HG02885 (cell line): Measurements from ENCODE around the gene FIBIN.
"Not testable (repeated sequence)": the region's sequence is repeated elsewhere in the genome, so short reads cannot be mapped to it uniquely, and the experiment has no call there.

ENCODE experiments used
- ATAC-seq: cut with Tn5 transposase; IDR thresholded peaks from one replicate; pipeline ENCODE4 v1.9.1; 2021; ENCODE audit warnings: mild to moderate bottlenecking; ENCODE audit not compliant: unreplicated experiment, poor library complexity

Gene FIBIN

DNA sequence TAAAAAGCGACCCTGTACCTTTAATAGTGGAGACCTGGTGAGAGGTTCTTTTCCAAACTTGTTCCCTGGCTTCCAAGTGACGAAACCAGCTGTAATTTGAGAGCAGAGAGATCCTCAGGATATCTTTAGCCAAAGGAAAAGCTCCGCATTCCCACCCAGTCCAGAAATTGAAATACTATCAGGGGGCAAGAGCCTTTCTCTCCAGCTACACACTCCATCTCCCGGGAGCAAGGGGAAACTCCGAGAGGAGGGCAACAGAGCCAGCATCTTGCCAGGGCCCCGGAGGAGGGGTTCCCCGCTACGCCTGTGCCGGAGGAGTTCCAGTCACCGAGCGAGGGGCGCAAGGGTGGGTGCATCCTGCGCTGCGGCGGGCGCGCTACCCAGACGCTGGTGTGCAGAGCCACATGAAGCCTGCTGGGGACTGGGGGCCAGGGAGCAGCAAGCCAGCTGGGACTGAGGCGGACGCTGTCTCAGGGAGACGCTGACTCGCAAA lies at the start of gene FIBIN:
TSS of gene FIBIN (plus strand) at position 148 of the 493 bp plus-strand sequence. CDS start 415 bp downstream, outside the sequence.
- ATAC-seq, result no peak

DNA sequence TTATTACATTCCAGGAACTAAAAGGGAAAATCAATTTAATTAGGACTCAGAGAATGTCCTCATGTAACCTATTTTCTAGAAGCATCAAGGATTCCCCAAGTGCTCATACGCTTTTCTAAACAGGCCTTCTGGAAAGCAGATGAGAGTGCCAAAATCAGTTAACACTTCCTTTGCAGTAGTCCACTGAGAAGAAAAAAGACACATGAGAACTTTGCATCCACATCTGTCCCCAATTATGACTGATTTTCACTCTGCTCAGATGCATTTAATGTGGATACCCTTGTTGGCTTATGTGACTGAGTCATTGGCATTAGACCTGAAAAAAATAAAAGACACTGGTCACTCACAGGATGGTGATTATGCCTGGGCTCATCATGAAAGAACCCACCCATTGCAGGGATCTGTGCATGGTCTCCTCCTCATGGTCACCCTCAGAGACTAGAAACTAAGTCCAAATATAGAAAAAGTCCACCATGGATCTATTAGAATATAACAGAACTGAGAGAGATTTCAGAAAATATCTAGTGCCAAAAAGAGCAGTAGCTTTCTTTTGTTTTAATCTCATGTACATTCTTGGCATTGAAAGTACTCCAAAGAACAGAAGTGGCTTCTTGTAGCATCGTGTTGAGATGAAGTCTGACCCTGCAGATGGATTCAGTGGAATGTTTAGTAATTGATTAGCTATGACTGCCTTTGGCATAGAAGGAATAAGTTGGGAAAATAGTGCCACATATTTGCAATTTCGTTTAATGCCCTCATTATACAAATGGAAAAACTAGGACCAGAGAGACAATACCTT lies 48.8 kb upstream of the FIBIN start:
- no peak for ATAC-seq

DNA sequence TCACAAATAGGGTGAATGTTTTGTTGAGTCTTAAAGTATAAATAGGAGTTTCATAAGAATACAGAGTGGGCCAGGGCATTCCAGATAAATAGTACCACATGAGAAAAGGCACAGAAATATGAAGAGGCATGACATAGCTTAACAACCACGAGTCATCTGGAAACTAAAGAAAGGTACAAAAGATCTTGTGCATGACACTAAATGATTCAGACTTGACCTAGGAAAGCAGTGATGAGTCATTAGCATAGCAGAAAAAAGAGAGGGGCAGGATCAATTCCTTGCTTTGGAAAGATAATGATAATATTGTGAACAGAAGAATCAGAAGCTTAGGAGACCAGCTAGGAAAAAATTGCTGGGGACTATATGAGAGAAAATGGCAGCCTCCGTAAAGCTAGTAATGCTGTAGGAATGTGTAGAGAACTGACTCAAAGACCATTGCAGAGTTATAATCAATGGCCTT lies 47.6 kb upstream of the FIBIN start:
- ATAC-seq, result no peak

DNA sequence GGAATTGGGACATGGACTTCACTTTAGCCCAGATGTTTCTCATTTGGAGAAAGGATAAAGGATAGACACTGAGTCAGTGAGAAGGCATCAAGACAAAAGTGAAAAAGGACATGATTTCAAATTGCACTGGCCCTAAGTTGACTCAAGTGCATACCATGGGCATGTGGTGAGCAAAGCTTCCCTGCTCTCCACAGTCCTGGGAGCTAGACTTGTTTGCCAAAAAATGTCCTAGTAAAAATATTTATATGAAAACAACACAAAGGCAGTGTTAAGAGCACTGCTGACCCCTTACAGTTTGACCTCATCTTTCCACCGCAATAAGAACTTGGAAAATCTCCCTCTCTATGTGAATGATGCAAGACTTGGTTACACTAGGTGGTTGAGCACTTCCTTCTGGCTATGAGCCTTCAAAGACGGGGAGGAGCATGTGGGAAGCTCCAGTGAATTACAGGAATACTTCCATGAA lies 46.5 kb upstream of the FIBIN start:
- ATAC-seq, result no peak

DNA sequence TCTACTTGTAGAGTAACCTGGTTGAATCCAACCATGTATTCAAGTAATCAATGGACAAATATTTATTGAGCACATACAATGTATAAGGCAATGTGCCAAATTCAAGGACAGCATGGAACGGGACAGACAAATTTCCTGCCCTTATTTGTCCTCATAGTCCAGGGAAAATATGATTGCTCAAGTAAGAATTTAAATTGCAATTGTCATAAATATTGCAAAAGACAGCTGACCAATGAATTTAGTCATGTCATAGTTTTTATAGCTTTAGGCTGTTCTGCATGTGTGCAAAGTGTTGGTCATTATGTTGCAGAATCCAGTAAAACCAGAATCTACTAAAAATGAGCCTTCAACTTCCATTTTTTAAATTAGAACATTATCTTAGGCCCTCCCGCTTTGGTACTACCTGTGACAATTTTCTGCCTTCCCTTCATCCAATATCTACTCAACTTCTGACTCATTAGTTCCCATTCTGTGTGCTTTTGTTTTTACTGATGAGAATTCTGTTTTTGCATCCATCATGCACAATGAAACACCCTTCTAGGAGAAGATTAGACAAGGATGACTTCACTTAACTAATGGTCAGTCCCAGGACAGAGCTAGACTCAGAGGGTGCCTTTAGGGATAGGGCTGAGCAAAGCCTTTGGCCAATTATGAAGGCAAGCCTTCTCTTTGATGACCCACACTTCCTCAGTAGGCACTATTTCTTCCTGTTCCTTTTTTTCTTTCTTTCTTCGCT lies 45.8 kb upstream of the FIBIN start:
- no peak for ATAC-seq

DNA sequence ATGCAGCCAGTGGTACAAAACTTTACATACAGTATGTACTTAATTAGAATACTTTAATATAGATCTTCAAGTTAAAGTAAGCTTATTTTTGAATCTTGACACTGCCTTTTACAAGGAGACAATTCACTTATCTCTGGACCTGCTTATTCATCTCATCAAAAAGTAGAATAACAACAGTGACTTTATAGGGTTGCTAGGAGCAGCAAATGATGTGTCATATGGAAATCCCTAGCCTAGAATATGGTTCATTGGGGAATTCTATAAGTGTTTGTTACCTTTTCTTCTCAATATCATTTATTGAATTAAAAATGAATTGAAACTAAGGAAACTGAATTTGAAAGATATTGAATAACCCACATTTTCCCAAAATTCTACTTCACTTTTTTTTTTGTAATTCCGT lies 45.0 kb upstream of the FIBIN start:
- no peak for ATAC-seq

DNA sequence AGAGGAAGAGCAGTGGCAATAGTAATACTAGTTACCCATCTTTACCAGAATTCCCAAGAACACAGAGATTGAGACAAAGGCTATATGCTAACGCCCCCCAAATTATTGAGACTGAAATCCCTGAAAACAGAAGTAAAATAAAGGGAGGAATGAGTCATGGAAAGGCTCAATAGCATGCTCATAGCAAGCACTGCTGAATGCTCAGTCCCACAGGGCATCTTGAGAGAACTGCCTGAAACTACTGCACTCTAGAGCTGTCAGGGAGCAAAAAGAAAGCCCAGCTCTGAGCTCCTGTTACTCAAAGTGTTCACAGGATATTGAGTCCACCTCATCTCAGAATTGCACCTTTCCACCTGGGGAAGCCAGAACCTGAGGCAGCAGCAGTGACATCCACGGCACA lies 44.1 kb upstream of the FIBIN start:
- ATAC-seq, result no peak

DNA sequence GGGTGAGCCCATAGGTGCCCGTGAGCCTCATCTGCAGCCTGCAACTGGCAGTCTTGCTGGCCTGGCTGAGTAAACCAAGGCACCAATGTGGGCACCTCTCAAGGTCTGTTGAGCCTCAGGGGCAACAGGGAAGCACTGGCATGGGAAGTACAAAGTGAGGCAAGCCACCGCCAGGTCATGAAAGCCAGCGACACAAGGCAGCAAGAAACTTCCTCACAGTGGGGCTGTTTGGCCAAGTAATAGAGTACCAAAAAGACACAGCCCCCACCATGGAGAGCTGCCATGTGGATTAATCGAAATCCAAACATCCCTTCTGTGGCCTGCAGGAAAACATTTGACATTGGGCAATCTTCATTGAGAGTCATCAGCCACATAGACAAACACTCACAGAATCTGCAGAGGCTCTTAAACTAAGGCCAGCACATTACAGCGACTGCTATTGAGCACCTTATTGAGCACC lies 43.6 kb upstream of the FIBIN start:
- no peak for ATAC-seq

DNA sequence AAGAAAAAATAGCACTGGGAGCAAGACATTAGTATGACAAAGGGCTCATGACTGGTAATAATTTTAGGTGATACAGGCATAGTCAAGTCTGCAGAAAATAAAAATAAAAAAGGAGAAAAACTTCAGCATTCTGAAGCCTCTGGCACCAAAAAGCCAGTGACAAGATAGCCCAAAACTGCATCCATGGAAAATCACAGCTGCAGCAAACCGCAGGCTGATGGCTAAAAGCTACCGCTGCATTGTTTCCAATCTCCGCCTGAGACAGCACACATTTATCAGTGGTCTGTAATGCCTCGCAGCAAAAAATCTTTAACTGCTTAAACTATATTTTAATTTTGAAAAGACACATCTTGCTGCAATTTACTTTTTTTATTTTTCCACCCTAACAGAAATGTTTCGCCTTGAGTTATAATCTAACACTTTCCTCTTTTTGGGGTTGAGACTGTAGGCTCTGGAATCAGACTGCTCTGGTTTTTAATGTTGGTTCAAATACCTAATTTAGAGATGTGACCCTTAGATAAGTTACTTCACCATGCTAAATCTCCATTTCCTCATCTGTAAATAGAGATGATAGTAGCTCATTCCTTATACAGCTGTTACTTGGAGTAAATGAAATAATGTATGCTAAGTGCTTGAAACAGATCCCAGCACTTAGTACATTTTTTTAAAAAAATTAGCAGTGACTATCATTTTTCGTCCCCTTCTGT lies 42.0 kb upstream of the FIBIN start:
- no peak for ATAC-seq

DNA sequence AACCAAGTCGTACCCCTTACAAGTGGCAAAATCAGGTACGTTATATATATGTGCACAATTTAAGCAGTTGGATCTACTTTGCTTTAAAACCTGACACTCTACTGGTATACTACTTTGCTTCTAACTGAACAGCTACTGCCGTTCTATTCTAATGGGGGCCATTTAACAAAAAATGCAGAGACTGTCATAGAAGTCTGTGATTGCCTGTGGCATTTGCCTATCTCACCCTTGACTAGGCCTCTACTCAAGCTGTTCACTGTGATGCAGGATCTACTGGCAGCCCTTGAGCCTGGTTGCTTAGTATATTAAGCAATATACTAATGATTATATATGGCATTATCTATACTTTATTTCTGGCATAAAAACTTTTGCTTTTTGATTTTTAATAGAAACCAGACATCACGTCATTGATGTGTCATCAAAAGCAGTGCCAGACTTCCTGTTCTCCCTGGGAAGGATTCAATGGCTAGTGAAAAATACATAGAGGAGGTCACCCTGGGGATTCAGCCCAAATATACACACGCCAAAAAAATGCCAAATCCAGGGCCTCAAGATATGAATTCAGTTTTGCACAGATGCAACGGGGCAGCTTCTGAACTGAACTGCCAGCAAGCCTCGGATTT lies 40.0 kb upstream of the FIBIN start:
- ATAC-seq, result no peak

DNA sequence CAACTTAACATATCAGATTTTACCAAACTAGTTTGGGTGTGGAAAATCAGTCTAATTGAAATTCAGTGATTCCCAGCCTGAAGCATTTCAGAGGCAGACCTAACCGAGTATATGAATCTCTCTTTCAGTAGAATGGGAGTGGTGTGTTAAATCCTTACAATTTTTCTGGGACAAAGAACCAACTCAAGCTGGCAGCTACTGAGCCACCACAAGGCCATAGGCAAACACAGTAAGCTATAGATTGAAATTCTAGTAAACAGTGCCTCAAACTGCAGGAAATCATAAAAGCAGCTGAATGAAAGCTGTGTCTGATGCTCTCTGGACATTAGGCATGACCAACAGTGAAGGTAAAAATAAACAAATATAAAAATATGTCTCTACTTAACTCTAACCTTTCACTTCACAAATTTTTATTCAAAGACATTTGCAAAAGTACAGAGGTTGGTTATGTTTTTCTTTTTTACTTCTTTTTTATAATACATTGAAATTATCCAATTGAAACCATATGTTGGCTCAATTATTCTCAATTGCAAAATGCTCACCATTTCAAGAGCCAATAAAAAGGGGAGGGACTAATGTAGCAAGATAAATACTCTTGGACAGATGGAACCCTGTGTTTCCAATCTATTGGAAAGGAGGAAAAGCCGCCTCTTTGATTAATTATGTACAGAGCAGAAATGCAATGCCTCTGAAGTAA lies 35.8 kb upstream of the FIBIN start:
- ATAC-seq, result no peak

DNA sequence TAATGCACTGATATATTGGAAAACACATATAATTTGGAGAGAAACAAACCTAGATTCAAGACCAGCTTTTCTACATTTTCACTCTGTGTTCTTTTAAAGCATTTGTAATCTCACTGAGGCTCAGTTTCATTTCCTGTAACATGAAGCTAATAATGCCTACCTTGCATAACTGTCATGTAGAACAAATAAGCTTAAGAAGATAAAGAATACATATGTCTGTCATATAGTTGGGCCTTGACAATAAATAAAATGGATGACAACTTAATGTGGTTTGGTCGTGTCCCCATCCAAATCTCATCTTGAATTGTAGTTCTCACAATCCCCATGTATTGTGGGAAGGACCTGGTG lies 35.2 kb upstream of the FIBIN start:
- no peak for ATAC-seq

DNA sequence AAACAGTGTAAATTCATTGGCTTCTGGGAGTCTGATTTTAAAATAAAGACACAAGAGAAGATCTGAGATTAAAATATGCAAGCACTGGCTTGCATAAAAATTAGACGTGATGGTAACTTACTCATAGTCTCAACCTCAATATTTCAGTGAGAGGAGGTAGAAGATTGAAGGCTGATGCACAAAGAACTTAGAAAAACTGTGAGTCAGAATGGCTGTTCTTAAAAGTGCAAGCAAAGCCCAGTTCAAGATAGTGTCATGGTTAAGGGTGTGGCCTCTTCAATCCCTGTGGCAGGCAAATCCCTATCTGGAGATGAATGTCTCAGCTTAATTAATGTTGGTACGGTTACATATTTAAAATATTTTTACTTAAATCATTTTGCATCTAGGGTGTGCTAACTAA lies 33.6 kb upstream of the FIBIN start:
- no peak for ATAC-seq

DNA sequence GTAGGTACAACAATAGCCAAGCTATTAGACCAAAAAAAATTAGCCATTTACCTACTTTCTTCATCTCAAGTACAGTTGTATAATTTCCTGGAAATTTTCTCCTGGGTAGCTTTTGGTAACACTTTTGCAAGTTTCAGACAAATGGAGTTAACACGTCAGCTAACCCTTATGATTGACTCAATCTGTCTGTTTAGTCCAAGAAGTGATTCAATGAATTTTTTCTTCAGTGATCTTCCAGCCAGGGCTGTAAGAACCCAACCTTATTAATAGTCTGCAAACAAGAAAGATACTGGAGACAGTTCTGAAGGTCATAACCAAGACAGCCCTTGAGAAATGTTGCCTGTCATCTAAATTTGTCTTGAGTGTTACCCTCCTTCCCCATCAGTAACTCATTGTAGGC lies 30.1 kb upstream of the FIBIN start:
- no peak for ATAC-seq

DNA sequence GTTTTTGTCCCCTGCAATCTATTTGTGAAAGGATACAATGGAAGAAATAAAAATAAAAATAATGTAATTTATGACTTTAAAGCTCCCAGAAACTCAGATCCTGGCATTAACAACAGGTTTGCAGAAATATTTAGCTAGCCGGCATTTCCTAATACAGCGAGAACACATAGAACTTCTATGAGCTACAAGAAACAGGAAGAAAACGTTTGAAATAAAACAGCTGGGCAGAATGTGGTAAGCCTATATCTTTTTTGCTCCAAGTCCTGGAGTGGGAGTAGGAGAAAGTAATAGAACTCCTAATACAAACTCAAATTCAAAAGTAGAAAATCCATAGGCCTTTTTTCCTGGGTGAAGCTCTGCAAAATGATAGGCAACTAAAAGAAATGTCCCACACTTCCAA lies 29.6 kb upstream of the FIBIN start:
- no peak for ATAC-seq

DNA sequence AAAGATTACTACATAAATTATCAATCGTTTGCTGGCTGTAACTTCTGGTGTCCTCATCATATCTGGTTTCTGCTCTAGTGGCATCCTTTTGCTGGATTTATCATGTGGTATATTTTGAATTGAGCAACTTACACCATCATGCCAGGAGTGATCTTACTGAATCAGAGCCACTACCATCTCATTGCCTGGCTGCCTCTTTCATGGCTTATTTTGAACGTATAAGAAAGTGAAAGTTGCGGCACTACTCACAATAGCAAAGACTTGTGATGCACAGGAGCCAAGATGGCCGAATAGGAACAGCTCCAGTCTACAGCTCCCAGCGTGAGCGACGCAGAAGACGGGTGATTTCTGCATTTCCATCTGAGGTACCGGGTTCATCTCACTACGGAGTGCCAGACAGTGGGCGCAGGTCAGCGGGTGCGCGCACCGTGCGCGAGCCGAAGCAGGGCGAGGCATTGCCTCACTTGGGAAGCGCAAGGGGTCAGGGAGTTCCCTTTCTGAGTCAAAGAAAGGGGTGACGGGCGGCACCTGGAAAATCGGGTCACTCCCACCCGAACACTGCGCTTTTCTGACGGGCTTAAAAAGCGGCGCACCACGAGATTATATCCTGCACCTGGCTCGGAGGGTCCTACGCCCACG lies 28.9 kb upstream of the FIBIN start:
- ATAC-seq, result not testable (repeated sequence)

DNA sequence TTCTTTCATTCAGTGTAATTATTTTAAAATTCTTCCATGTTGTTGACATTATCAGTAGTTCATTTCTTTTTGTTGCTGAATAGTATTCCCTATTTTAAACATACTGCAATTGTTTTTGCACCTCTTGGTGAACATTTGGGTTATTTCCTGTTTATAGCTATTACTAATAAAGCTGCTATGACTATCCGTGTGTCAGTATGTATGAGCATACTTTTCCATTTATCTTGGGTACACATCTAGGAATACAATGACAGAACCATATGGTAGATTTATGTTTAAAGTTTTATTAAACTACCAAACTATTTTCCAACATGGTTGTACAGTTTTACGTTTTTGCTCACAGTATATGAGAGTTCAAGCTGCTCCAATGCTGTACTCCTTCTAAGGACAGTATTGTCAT lies 22.0 kb upstream of the FIBIN start:
- ATAC-seq, result no peak

DNA sequence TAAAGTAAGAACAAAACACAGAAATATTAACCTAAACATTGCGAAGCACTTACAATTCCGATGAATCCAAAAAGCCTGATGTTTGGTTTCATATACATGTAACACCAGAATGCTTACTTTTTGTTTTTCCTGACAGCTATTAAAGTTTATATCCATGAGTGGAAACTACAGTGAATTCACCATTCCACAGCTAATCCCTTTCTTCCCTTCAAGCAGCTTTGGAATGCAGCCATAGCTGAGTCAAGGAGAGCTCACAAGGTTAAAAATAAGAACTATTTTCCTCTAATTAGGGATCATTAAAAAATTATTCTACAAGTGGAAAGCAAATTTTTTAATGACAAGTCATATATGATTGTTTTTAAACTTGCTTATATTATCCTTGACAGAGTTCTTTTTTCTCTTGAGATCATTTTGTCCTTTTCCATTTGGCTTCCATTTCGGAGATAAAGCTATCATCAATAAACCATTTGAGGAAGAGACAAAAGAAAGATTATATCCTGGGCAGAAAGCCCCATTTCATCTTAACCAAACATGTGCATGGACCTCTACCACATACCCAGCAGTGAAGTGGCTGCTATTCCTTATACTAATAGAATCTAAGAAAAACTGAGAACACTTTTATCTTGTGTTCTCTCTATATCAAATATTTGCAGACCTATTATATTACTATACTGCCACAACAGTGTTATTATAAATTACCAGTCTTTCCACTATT lies 19.7 kb upstream of the FIBIN start:
- no peak for ATAC-seq

DNA sequence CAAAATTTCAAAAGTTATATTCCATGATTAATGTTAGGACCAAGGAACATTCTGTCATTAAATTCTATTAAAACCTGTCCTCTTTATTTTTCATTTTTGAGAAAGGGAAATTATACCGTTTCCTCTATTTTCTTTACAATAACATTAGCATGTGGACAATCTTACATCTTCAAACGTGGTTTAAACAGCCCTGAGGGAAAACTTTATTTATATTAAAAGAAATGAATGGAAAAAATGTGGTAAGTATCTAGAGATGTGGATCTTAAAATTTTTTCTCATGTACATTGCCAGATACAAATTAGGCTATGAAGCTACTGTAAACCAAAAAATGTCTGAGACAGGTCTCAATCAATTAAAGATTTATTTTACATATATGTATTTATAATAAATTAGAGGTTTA lies 18.9 kb upstream of the FIBIN start:
- no peak for ATAC-seq
